Endothelial cell of umbilical vein (primary cell): ENCODE results near the gene POLN.

Experiments used
- CTCF ChIP-seq, 2 donors: IDR thresholded peaks; 1 replicate in 1 of 2; 2 replicates in 1 of 2; pipeline ENCODE4 v1.5.1; 2011; ENCODE audit warnings: low read length in 2 of 2, mild to moderate bottlenecking in 2 of 2, moderate library complexity in 2 of 2, control low read depth in 1 of 2, inconsistent platforms in 1 of 2, low read depth in 1 of 2; ENCODE audit not compliant: insufficient read depth in 1 of 2; ENCODE audit errors: extremely low read depth in 1 of 2
- EZH2 ChIP-seq: IDR thresholded peaks from 2 replicates; pipeline ENCODE4 v1.6.1; 2012; ENCODE audit warnings: borderline replicate concordance, low read depth, mild to moderate bottlenecking, moderate library complexity, low read length, inconsistent platforms; ENCODE audit not compliant: severe bottlenecking
- FOS ChIP-seq: IDR thresholded peaks from 2 replicates; pipeline ENCODE4 v1.6.1; 2011; ENCODE audit warnings: mild to moderate bottlenecking, low read length, moderate library complexity, borderline replicate concordance; ENCODE audit not compliant: insufficient read depth
- JUN ChIP-seq: IDR thresholded peaks from 2 replicates; pipeline ENCODE4 v1.6.1; 2011; ENCODE audit warnings: borderline replicate concordance, low read depth; ENCODE audit not compliant: insufficient read length, insufficient read depth
- MAX ChIP-seq: IDR thresholded peaks from 2 replicates; pipeline ENCODE4 v1.6.1; 2011; ENCODE audit not compliant: insufficient read depth, insufficient read length
- MYC ChIP-seq: IDR thresholded peaks from one replicate; pipeline ENCODE4 v1.6.1; 2011; ENCODE audit warnings: mild to moderate bottlenecking, low read depth, low read length
- POLR2A ChIP-seq: IDR thresholded peaks from 2 replicates; pipeline ENCODE4 v1.6.1; 2012; ENCODE audit warnings: low read depth, mild to moderate bottlenecking, control low read depth, low read length
- POLR2AphosphoS5 ChIP-seq: IDR thresholded peaks from 2 replicates; pipeline ENCODE4 v1.6.1; 2012; ENCODE audit warnings: low read depth, mild to moderate bottlenecking, control low read depth, low read length, moderate library complexity; ENCODE audit not compliant: insufficient read depth

- no peak for TF ChIP-seq CTCF (IDR thresholded peaks at IDR 0.05; ENCODE audit: extremely low read depth in 1 of 2, insufficient read depth in 1 of 2, low read depth in 1 of 2, low read length in 2 of 2)
- TF ChIP-seq POLR2A: no peak
- TF ChIP-seq EZH2: no peak
- no peak for TF ChIP-seq POLR2AphosphoS5
- no peak for TF ChIP-seq MYC
- TF ChIP-seq MAX: no peak
- no peak for TF ChIP-seq JUN
- TF ChIP-seq FOS: no peak
These were observed 99.1 kb downstream of the POLN start for GRCh38 chr4:2142630-2143427.
